HG02981 (cell line): Measurements from ENCODE around the gene GLG1.
"Not testable (repeated sequence)": the region's sequence is repeated elsewhere in the genome, so short reads cannot be mapped to it uniquely, and the experiment has no call there.

ENCODE experiments used
- ATAC-seq: cut with Tn5 transposase; IDR thresholded peaks from one replicate; pipeline ENCODE4 v1.9.1; 2021; ENCODE audit warnings: mild to moderate bottlenecking, moderate library complexity; ENCODE audit not compliant: unreplicated experiment

The GLG1 gene

GRCh38 chr16:74575807-74576643 is 30.9 kb downstream of the GLG1 start:
- ATAC-seq, result no peak

GRCh38 chr16:74575175-74575806 is 31.6 kb downstream of the GLG1 start:
- ATAC-seq, result no peak

- no peak for ATAC-seq
Observed at GRCh38 chr16:74574146-74574545, 32.8 kb downstream of the GLG1 start.

GRCh38 chr16:74573622-74574021 is 33.3 kb downstream of the GLG1 start:
- ATAC-seq, result no peak

GRCh38 chr16:74570412-74571301 is 36.3 kb downstream of the GLG1 start:
- no peak for ATAC-seq

GRCh38 chr16:74568961-74569631 is 37.8 kb downstream of the GLG1 start:
- no peak for ATAC-seq

GRCh38 chr16:74567901-74568300 is 39.0 kb downstream of the GLG1 start:
- ATAC-seq, result no peak

- no peak for ATAC-seq
Observed at GRCh38 chr16:74565378-74565777, 41.5 kb downstream of the GLG1 start.

GRCh38 chr16:74564451-74564984 is 42.4 kb downstream of the GLG1 start:
- no peak for ATAC-seq

- no peak for ATAC-seq
Observed at GRCh38 chr16:74563828-74564263, 43.1 kb downstream of the GLG1 start.

- no peak for ATAC-seq
Observed at GRCh38 chr16:74562117-74562516, 44.8 kb downstream of the GLG1 start.

- ATAC-seq, result no peak
Observed at GRCh38 chr16:74561626-74562025, 45.3 kb downstream of the GLG1 start.

- no peak for ATAC-seq
Observed at GRCh38 chr16:74560912-74561311, 46.0 kb downstream of the GLG1 start.

GRCh38 chr16:74558873-74559272 is 48.0 kb downstream of the GLG1 start:
- ATAC-seq, result no peak

- ATAC-seq, result no peak
Observed at GRCh38 chr16:74557275-74557674, 49.6 kb downstream of the GLG1 start.

- no peak for ATAC-seq
Observed at GRCh38 chr16:74556375-74556922, 50.5 kb downstream of the GLG1 start.

GRCh38 chr16:74552357-74552756 is 54.6 kb downstream of the GLG1 start:
- not testable (repeated sequence) for ATAC-seq

GRCh38 chr16:74550227-74551019 is 56.5 kb downstream of the GLG1 start:
- not testable (repeated sequence) for ATAC-seq

- not testable (repeated sequence) for ATAC-seq
Observed at GRCh38 chr16:74546112-74546511, 60.8 kb downstream of the GLG1 start.
